Astrocyte (in vitro differentiated cells and primary cell): ENCODE measurements around the gene GRIK1. TPM values are rescaled to one million over a fixed set of nuclear protein-coding genes. Genes with fewer than 3 reads are reported as not detected.

Source experiments
- DNase-seq: peaks from one replicate; pipeline ENCODE4 v3.0.0-alpha.2; 2010; ENCODE audit warnings: low read depth
- FAIRE-seq: peaks from 2 replicates; lab custom pipeline; 2011; peaks lifted over from hg19 to GRCh38; lab: Jason Lieb, UNC
- H2AFZ ChIP-seq: 2 replicates; pipeline ENCODE4 v1.6.0; 2012; ENCODE audit warnings: low read depth, low read length, inconsistent platforms
- H3K27ac ChIP-seq: 2 replicates; pipeline ENCODE4 v1.5.1; 2011; ENCODE audit warnings: low read depth, low read length, inconsistent platforms
- H3K27me3 ChIP-seq: 2 replicates; pipeline ENCODE4 v1.6.0; 2011; ENCODE audit warnings: low read length, inconsistent platforms; ENCODE audit not compliant: insufficient read depth
- H3K36me3 ChIP-seq: 2 replicates; pipeline ENCODE4 v1.5.1; 2011; ENCODE audit warnings: low read length, inconsistent platforms; ENCODE audit not compliant: insufficient read depth
- H3K4me1 ChIP-seq: 2 replicates; pipeline ENCODE4 v1.5.1; 2011; ENCODE audit warnings: low read length, inconsistent platforms; ENCODE audit not compliant: insufficient read depth
- H3K4me2 ChIP-seq: 2 replicates; pipeline ENCODE4 v1.6.0; 2012; ENCODE audit warnings: low read length, inconsistent platforms
- H3K4me3 ChIP-seq: 2 replicates; pipeline ENCODE4 v1.5.1; 2011; ENCODE audit warnings: low read depth, mild to moderate bottlenecking, low read length, inconsistent platforms; ENCODE audit not compliant: insufficient read depth
- H3K79me2 ChIP-seq: 2 replicates; pipeline ENCODE4 v1.6.0; 2012; ENCODE audit warnings: mild to moderate bottlenecking, low read length, inconsistent platforms; ENCODE audit not compliant: insufficient read depth
- H3K9ac ChIP-seq: 2 replicates; pipeline ENCODE4 v1.6.0; 2012; ENCODE audit warnings: mild to moderate bottlenecking, low read length, inconsistent platforms
- H3K9me3 ChIP-seq: 2 replicates; pipeline ENCODE4 v1.5.1; 2012; ENCODE audit warnings: low read depth, mild to moderate bottlenecking, low read length, inconsistent platforms; ENCODE audit not compliant: insufficient read depth
- H4K20me1 ChIP-seq: 2 replicates; pipeline ENCODE4 v1.6.0; 2012; ENCODE audit warnings: low read length, inconsistent platforms; ENCODE audit not compliant: insufficient read depth
- H3K27ac Mint-ChIP-seq: one replicate; pipeline ENCODE4 v1.8.0; 2021; ENCODE audit warnings: mild to moderate bottlenecking, mixed read lengths; ENCODE audit not compliant: unreplicated experiment
- H3K27me3 Mint-ChIP-seq: one replicate; pipeline ENCODE4 v1.8.0; 2021; ENCODE audit warnings: low read depth, mixed read lengths; ENCODE audit not compliant: unreplicated experiment
- H3K36me3 Mint-ChIP-seq: one replicate; pipeline ENCODE4 v1.8.0; 2021; ENCODE audit warnings: low read depth, mixed read lengths; ENCODE audit not compliant: unreplicated experiment
- H3K4me1 Mint-ChIP-seq: one replicate; pipeline ENCODE4 v1.8.0; 2021; ENCODE audit warnings: low read depth, mixed read lengths; ENCODE audit not compliant: unreplicated experiment
- H3K4me3 Mint-ChIP-seq: one replicate; pipeline ENCODE4 v1.8.0; 2021; ENCODE audit warnings: mild to moderate bottlenecking, moderate library complexity, mixed read lengths; ENCODE audit not compliant: unreplicated experiment
- H3K9me3 Mint-ChIP-seq: one replicate; pipeline ENCODE4 v1.8.0; 2021; ENCODE audit warnings: mild to moderate bottlenecking, mixed read lengths; ENCODE audit not compliant: unreplicated experiment
- CTCF ChIP-seq: IDR thresholded peaks from 2 replicates; pipeline ENCODE4 v1.5.1; 2011; ENCODE audit warnings: low read depth, mild to moderate bottlenecking, inconsistent platforms, low read length, moderate library complexity; ENCODE audit not compliant: insufficient read depth
- EZH2 ChIP-seq: IDR thresholded peaks from 2 replicates; pipeline ENCODE4 v1.6.1; 2012; ENCODE audit warnings: mild to moderate bottlenecking, low read length, inconsistent platforms; ENCODE audit not compliant: insufficient read depth
- total RNA-seq: library from RNA; stranded (reverse); gene quantifications from 2 replicates; pipeline ENCODE4 v1.2.1, GENCODE V29; 2021

Gene GRIK1
- total RNA-seq, 1 donor from 2014 or later = not detected

GRCh38 chr21:29534448-29534847, 405.3 kb downstream of the GRIK1 start:
- H3K27me3 Mint-ChIP-seq = no peaks in the 10 kb centered on the region
- peak; percentile 54 for FAIRE-seq

GRCh38 chr21:29529139-29529538, 410.7 kb downstream of the GRIK1 start:
- Histone ChIP-seq H4K20me1 (no peaks in the 10 kb centered on the region), H3K9me3 (peaks cover 7% of the 10 kb centered on the region), H2AFZ (no peak overlapping the region), H3K36me3 (no peaks in the 10 kb centered on the region), H3K4me3 (no peak overlapping the region), H3K4me1 (no peaks in the 10 kb centered on the region), H3K9ac (no peak overlapping the region), H3K27ac (no peak overlapping the region), H3K27me3 (no peaks in the 10 kb centered on the region), H3K4me2 (no peak overlapping the region), H3K79me2 (no peaks in the 10 kb centered on the region)
- no peak for DNase-seq
- Mint-ChIP-seq H3K36me3 (peaks cover 7% of the 10 kb centered on the region), H3K27me3 (no peaks in the 10 kb centered on the region), H3K4me3 (no peak overlapping the region), H3K9me3 (peaks cover 18% of the 10 kb centered on the region), H3K4me1 (no peaks in the 10 kb centered on the region), H3K27ac (no peak overlapping the region)
- TF ChIP-seq EZH2 (no peak), CTCF (no peak)
- no peak for FAIRE-seq

More at GRCh38 chr21:29534448-29534847, 405.3 kb downstream of the GRIK1 start:
- Mint-ChIP-seq H3K4me3 (no peak overlapping the region), H3K9me3 (no peaks in the 10 kb centered on the region), H3K4me1 (peaks cover 7% of the 10 kb centered on the region), H3K27ac (no peak overlapping the region), H3K36me3 (no peaks in the 10 kb centered on the region)
- Histone ChIP-seq H3K27ac (no peak overlapping the region), H3K4me2 (no peak overlapping the region), H2AFZ (no peak overlapping the region), H3K27me3 (no peaks in the 10 kb centered on the region), H3K79me2 (no peaks in the 10 kb centered on the region), H3K4me3 (no peak overlapping the region), H3K9ac (no peak overlapping the region), H4K20me1 (no peaks in the 10 kb centered on the region), H3K4me1 (peaks cover 10% of the 10 kb centered on the region), H3K9me3 (no peaks in the 10 kb centered on the region), H3K36me3 (no peaks in the 10 kb centered on the region)
- TF ChIP-seq EZH2 (no peak), CTCF (no peak)
- no peak for DNase-seq

DNA sequence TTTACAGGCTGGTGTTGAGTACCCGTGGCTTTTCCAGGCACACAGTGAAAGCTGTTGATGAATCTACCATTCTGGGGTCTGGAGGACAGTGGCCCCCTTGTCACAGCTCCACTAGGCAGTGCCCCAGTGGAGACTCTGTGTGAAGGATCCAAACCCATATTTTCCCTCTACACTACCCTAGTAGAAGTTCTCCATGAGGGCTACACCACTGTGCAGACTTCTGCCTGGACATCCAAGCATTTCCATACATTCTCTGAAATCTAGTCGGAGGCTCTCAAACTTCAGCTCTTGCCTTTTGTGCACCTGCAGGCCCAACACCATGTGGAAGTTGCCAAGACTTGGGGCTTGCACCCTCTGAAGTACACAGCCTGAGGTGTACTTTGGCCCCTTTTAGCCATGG, 413.3 kb downstream of the GRIK1 start:
- TF ChIP-seq EZH2 (no peak), CTCF (no peak)
- H4K20me1 ChIP-seq = no peaks in the 10 kb centered on the region
- Mint-ChIP-seq H3K4me3 (no peak overlapping the region), H3K27ac (no peak overlapping the region), H3K9me3 (peaks cover 18% of the 10 kb centered on the region), H3K4me1 (no peaks in the 10 kb centered on the region), H3K36me3 (peaks cover 7% of the 10 kb centered on the region), H3K27me3 (no peaks in the 10 kb centered on the region)
- H3K79me2 ChIP-seq = no peaks in the 10 kb centered on the region
- no peaks in the 10 kb centered on the region for H3K36me3 ChIP-seq
- H3K4me1 ChIP-seq = no peaks in the 10 kb centered on the region
- no peaks in the 10 kb centered on the region for H3K27me3 ChIP-seq
- FAIRE-seq (no peak), DNase-seq (no peak)
- H2AFZ ChIP-seq = no peak overlapping the region
- no peak overlapping the region for H3K27ac ChIP-seq
- H3K4me2 ChIP-seq = no peak overlapping the region
- no peak overlapping the region for H3K4me3 ChIP-seq
- H3K9me3 ChIP-seq = peaks cover 7% of the 10 kb centered on the region
- no peak overlapping the region for H3K9ac ChIP-seq
